ENCODE results near the gene ASL. TPM values are rescaled to one million over a fixed set of nuclear protein-coding genes. Genes with fewer than 3 reads are reported as not detected.

Gene ASL
- total and polyA plus RNA-seq, 9 of the 15 experiments (the other 6 are each of a cell fraction or from before 2014, with no cell fraction given), result 2.6 to 67.0 (median 33.3) TPM

DNA sequence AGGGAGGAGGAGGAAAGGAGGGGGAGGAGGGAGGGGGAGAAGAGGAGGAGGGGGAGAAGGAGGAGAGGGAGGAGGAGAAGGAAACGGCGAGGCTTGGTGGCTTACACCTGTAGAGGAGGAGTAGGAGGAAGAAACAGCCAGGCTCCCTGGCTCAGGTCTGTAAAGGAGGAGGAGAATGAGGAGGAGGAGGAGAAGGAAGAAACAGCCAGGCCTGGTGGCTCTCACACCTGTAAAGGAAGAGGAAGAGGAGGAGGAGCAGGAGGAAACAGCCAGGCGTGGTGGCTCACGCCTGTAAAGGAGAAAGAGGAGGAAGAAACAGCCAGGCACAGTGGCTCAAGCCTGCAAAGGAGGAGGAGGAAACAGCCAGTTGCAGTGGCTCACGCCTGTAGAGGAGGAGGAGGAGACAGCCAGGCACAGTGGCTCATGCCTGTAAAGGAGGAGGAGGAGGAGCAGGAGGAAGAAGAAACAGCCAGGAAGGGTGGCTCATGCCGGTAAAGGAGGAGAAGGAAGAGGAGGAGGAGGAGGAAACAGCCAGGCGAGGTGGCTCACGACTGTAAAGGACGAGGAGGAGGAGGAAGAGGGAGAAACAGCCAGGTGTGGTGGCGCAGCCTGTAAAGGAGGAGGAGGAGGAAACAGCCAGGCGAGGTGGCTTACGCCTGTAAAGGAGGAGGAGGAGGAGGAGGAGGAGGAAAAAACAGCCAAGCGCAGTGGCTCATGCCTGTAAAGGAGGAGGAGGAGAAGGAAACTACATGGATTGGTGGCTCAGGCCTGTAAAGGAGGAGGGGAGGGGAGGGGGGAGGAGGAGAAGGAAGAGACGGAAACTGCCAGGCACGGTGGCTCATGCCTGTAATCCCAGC lies 24.2 kb downstream of the ASL start (continued):
- TF ChIP-seq, protein P1, sequence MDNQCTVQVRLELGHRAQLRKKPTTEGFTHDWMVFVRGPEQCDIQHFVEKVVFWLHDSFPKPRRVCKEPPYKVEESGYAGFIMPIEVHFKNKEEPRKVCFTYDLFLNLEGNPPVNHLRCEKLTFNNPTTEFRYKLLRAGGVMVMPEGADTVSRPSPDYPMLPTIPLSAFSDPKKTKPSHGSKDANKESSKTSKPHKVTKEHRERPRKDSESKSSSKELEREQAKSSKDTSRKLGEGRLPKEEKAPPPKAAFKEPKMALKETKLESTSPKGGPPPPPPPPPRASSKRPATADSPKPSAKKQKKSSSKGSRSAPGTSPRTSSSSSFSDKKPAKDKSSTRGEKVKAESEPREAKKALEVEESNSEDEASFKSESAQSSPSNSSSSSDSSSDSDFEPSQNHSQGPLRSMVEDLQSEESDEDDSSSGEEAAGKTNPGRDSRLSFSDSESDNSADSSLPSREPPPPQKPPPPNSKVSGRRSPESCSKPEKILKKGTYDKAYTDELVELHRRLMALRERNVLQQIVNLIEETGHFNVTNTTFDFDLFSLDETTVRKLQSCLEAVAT (IDR thresholded peaks at IDR 0.05), result peak; percentile 90 to 92
- TF ChIP-seq ZSCAN29 (IDR thresholded peaks at IDR 0.05) (no peak; the same call in 1 of the 2 replicates), ZFX (CRISPR knock-in tag; IDR thresholded peaks at IDR 0.05) (no peak), ZNF282 (CRISPR knock-in tag; IDR thresholded peaks at IDR 0.05) (no peak), ZNF586 (CRISPR knock-in tag; conservative IDR thresholded peaks at IDR 0.05) (no peak), ZNF311 (CRISPR knock-in tag; IDR thresholded peaks at IDR 0.05) (no peak), KLF1 (tag; IDR thresholded peaks at IDR 0.05) (no peak), NR2C2 (CRISPR knock-in tag; IDR thresholded peaks at IDR 0.05) (no peak), NR2C2 (tag; IDR thresholded peaks at IDR 0.05) (no peak), BRCA1 (IDR thresholded peaks at IDR 0.05) (no peak), BRCA1 (CRISPR knock-in tag; IDR thresholded peaks at IDR 0.05) (no peak), TCF7L2 (IDR thresholded peaks at IDR 0.05; ENCODE audit: low read depth, low read length) (no peak), ZNF57 (CRISPR knock-in tag; IDR thresholded peaks at IDR 0.05) (no peak), ZNF79 (CRISPR knock-in tag; IDR thresholded peaks at IDR 0.05; ENCODE audit: low read depth) (no peak), EHMT2 (IDR thresholded peaks at IDR 0.05) (no peak; the same call in 1 of the 2 replicates), ZNF77 (CRISPR knock-in tag; IDR thresholded peaks at IDR 0.05) (no peak), SMAD2 (IDR thresholded peaks at IDR 0.05; ENCODE audit: low read depth, low read length) (no peak)
- TF ChIP-seq, protein P2, sequence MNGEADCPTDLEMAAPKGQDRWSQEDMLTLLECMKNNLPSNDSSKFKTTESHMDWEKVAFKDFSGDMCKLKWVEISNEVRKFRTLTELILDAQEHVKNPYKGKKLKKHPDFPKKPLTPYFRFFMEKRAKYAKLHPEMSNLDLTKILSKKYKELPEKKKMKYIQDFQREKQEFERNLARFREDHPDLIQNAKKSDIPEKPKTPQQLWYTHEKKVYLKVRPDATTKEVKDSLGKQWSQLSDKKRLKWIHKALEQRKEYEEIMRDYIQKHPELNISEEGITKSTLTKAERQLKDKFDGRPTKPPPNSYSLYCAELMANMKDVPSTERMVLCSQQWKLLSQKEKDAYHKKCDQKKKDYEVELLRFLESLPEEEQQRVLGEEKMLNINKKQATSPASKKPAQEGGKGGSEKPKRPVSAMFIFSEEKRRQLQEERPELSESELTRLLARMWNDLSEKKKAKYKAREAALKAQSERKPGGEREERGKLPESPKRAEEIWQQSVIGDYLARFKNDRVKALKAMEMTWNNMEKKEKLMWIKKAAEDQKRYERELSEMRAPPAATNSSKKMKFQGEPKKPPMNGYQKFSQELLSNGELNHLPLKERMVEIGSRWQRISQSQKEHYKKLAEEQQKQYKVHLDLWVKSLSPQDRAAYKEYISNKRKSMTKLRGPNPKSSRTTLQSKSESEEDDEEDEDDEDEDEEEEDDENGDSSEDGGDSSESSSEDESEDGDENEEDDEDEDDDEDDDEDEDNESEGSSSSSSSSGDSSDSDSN (IDR thresholded peaks at IDR 0.05; ENCODE audit: borderline replicate concordance in 1 of 2, low read depth in 2 of 2, low read length in 2 of 2), result peak in 1 of 2 experiments; percentile 16; a peak in 1 of 4 replicates
- TF ChIP-seq, protein P3, sequence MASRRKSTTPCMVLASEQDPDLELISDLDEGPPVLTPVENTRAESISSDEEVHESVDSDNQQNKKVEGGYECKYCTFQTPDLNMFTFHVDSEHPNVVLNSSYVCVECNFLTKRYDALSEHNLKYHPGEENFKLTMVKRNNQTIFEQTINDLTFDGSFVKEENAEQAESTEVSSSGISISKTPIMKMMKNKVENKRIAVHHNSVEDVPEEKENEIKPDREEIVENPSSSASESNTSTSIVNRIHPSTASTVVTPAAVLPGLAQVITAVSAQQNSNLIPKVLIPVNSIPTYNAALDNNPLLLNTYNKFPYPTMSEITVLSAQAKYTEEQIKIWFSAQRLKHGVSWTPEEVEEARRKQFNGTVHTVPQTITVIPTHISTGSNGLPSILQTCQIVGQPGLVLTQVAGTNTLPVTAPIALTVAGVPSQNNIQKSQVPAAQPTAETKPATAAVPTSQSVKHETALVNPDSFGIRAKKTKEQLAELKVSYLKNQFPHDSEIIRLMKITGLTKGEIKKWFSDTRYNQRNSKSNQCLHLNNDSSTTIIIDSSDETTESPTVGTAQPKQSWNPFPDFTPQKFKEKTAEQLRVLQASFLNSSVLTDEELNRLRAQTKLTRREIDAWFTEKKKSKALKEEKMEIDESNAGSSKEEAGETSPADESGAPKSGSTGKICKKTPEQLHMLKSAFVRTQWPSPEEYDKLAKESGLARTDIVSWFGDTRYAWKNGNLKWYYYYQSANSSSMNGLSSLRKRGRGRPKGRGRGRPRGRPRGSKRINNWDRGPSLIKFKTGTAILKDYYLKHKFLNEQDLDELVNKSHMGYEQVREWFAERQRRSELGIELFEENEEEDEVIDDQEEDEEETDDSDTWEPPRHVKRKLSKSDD (conservative IDR thresholded peaks at IDR 0.05; ENCODE audit: low read length), result no peak
- TF ChIP-seq, protein P4, sequence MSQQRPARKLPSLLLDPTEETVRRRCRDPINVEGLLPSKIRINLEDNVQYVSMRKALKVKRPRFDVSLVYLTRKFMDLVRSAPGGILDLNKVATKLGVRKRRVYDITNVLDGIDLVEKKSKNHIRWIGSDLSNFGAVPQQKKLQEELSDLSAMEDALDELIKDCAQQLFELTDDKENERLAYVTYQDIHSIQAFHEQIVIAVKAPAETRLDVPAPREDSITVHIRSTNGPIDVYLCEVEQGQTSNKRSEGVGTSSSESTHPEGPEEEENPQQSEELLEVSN (IDR thresholded peaks at IDR 0.05; ENCODE audit: borderline replicate concordance in 1 of 2, extremely low read depth in 1 of 2, insufficient read depth in 1 of 2, insufficient read length in 1 of 2, low read depth in 1 of 2, low read length in 1 of 2, poor library complexity in 1 of 2, severe bottlenecking in 1 of 2), result no peak

All from K562 (cell line).